ENCODE measurements around the gene GGA2.
A peak's percentile ranks its signal among the peaks of the same experiment; 100 is the strongest.
"Not testable (repeated sequence)": the region's sequence is repeated elsewhere in the genome, so short reads cannot be mapped to it uniquely, and the experiment has no call there.

The GGA2 gene

GRCh38 chr16:23510164-23510914, at the start of gene GGA2:
GGA2 (minus strand) TSS chr16:23510494; CDS start chr16:23510411, 83 bp downstream.
- H3K4me3 Mint-ChIP-seq: peak within 1 kb of the TSS; percentile 90
- peaks cover 27% of the 10 kb centered on the region for H3K36me3 Mint-ChIP-seq
- no peaks in the 10 kb centered on the region for H3K27me3 Mint-ChIP-seq
- H3K9me3 Mint-ChIP-seq: no peaks in the 10 kb centered on the region
- peaks cover 41% of the 10 kb centered on the region for H3K4me1 Mint-ChIP-seq
- H3K27ac Mint-ChIP-seq: peak within 1 kb of the TSS; percentile 75
- ATAC-seq: peak; percentile 94

GRCh38 chr16:23557779-23558702, 47.7 kb upstream of the GGA2 start:
- Mint-ChIP-seq H3K27ac (peak overlapping the region; percentile 90), H3K9me3 (no peaks in the 10 kb centered on the region), H3K27me3 (no peaks in the 10 kb centered on the region), H3K36me3 (peaks cover 16% of the 10 kb centered on the region), H3K4me1 (peaks cover 25% of the 10 kb centered on the region), H3K4me3 (peak overlapping the region; percentile 90)
- no peak for ATAC-seq

GRCh38 chr16:23556881-23557778, 46.8 kb upstream of the GGA2 start, which contains the start of the genes EARS2 and UBFD1:
EARS2 (minus strand) TSS chr16:23557350; CDS start chr16:23557343, 7 bp downstream.
UBFD1 (plus strand) TSS chr16:23557727; CDS start chr16:23557743, 16 bp downstream.
- H3K4me3 Mint-ChIP-seq: peak within 1 kb of the TSS; percentile 90
- H3K9me3 Mint-ChIP-seq: no peaks in the 10 kb centered on the region
- H3K36me3 Mint-ChIP-seq: peaks cover 10% of the 10 kb centered on the region
- peak within 1 kb of the TSS; percentile 90 for H3K27ac Mint-ChIP-seq
- H3K4me1 Mint-ChIP-seq: peaks cover 25% of the 10 kb centered on the region
- H3K27me3 Mint-ChIP-seq: no peaks in the 10 kb centered on the region
- peak; percentile 97 for ATAC-seq

- Mint-ChIP-seq H3K27me3 (no peaks in the 10 kb centered on the region), H3K4me1 (peaks cover 25% of the 10 kb centered on the region), H3K27ac (no peak overlapping the region), H3K4me3 (no peak overlapping the region), H3K36me3 (peaks cover 25% of the 10 kb centered on the region), H3K9me3 (no peaks in the 10 kb centered on the region)
- ATAC-seq: no peak
Observed at GRCh38 chr16:23554536-23554935, 44.2 kb upstream of the GGA2 start.

- ATAC-seq: no peak
- peaks cover 16% of the 10 kb centered on the region for H3K4me1 Mint-ChIP-seq
- no peak overlapping the region for H3K4me3 Mint-ChIP-seq
- no peaks in the 10 kb centered on the region for H3K27me3 Mint-ChIP-seq
- peaks cover 42% of the 10 kb centered on the region for H3K36me3 Mint-ChIP-seq
- H3K9me3 Mint-ChIP-seq: no peaks in the 10 kb centered on the region
- no peak overlapping the region for H3K27ac Mint-ChIP-seq
Observed at GRCh38 chr16:23552161-23552560, 41.9 kb upstream of the GGA2 start.

- Mint-ChIP-seq H3K4me1 (peaks cover 8% of the 10 kb centered on the region), H3K36me3 (peaks cover 50% of the 10 kb centered on the region), H3K4me3 (no peak overlapping the region), H3K9me3 (no peaks in the 10 kb centered on the region), H3K27me3 (no peaks in the 10 kb centered on the region), H3K27ac (no peak overlapping the region)
- ATAC-seq: no peak
Observed at GRCh38 chr16:23549938-23550337, 39.6 kb upstream of the GGA2 start.

GRCh38 chr16:23544436-23544835, 34.1 kb upstream of the GGA2 start:
- Mint-ChIP-seq H3K9me3 (no peaks in the 10 kb centered on the region), H3K27ac (no peak overlapping the region), H3K4me1 (peaks cover 8% of the 10 kb centered on the region), H3K4me3 (no peak overlapping the region), H3K36me3 (peaks cover 42% of the 10 kb centered on the region), H3K27me3 (no peaks in the 10 kb centered on the region)
- no peak for ATAC-seq

- not testable (repeated sequence) for H3K4me3 Mint-ChIP-seq, H3K27ac Mint-ChIP-seq, H3K27me3 Mint-ChIP-seq, ATAC-seq, H3K4me1 Mint-ChIP-seq, H3K9me3 Mint-ChIP-seq
- H3K36me3 Mint-ChIP-seq: peaks cover 19% of the 10 kb centered on the region
Observed at GRCh38 chr16:23540817-23541178, 30.5 kb upstream of the GGA2 start.

GRCh38 chr16:23539984-23540816, 29.9 kb upstream of the GGA2 start:
- no peak overlapping the region for H3K27ac Mint-ChIP-seq
- H3K4me1 Mint-ChIP-seq: no peaks in the 10 kb centered on the region
- ATAC-seq: no peak
- H3K36me3 Mint-ChIP-seq: peaks cover 23% of the 10 kb centered on the region
- no peaks in the 10 kb centered on the region for H3K27me3 Mint-ChIP-seq
- H3K4me3 Mint-ChIP-seq: no peak overlapping the region
- H3K9me3 Mint-ChIP-seq: no peaks in the 10 kb centered on the region

GRCh38 chr16:23538919-23539278, 28.6 kb upstream of the GGA2 start:
- H3K36me3 Mint-ChIP-seq: peaks cover 23% of the 10 kb centered on the region
- no peak for ATAC-seq

GRCh38 chr16:23537390-23537789, 27.1 kb upstream of the GGA2 start:
- H3K4me3 Mint-ChIP-seq: no peak overlapping the region
- peaks cover 29% of the 10 kb centered on the region for H3K36me3 Mint-ChIP-seq
- H3K27ac Mint-ChIP-seq: no peak overlapping the region
- ATAC-seq: no peak
- H3K9me3 Mint-ChIP-seq: no peaks in the 10 kb centered on the region
- no peaks in the 10 kb centered on the region for H3K27me3 Mint-ChIP-seq
- H3K4me1 Mint-ChIP-seq: no peaks in the 10 kb centered on the region

More at GRCh38 chr16:23538919-23539278, 28.6 kb upstream of the GGA2 start:
- no peak overlapping the region for H3K4me3 Mint-ChIP-seq
- no peak overlapping the region for H3K27ac Mint-ChIP-seq
- H3K27me3 Mint-ChIP-seq: no peaks in the 10 kb centered on the region
- H3K4me1 Mint-ChIP-seq: no peaks in the 10 kb centered on the region
- H3K9me3 Mint-ChIP-seq: no peaks in the 10 kb centered on the region

- Mint-ChIP-seq H3K4me3 (no peak overlapping the region), H3K36me3 (peaks cover 28% of the 10 kb centered on the region), H3K4me1 (no peaks in the 10 kb centered on the region), H3K27me3 (no peaks in the 10 kb centered on the region), H3K27ac (no peak overlapping the region), H3K9me3 (no peaks in the 10 kb centered on the region)
- ATAC-seq: no peak
Observed at GRCh38 chr16:23535901-23536300, 25.6 kb upstream of the GGA2 start.

GRCh38 chr16:23534868-23535860, 24.9 kb upstream of the GGA2 start:
- H3K4me1 Mint-ChIP-seq: no peaks in the 10 kb centered on the region
- no peaks in the 10 kb centered on the region for H3K27me3 Mint-ChIP-seq
- ATAC-seq: no peak
- no peaks in the 10 kb centered on the region for H3K9me3 Mint-ChIP-seq
- H3K36me3 Mint-ChIP-seq: peaks cover 28% of the 10 kb centered on the region
- H3K27ac Mint-ChIP-seq: no peak overlapping the region
- no peak overlapping the region for H3K4me3 Mint-ChIP-seq

All from stimulated activated memory B cell treated with anti-CD40 and anti-IgM and Interleukin-4, amounts not matched to agents 10 μg/mL and 1 μg/mL and 100 μg/mL, for 72 hours (primary cell).